H1 (cell line): ENCODE results near the gene SPDYE6. TPM values are rescaled to one million over a fixed set of nuclear protein-coding genes. Genes with fewer than 3 reads are reported as not detected.
"Not testable (repeated sequence)": the region's sequence is repeated elsewhere in the genome, so short reads cannot be mapped to it uniquely, and the experiment has no call there.

Experiments
- CTCF ChIA-PET: fragments of 300-600 bp; sonication (Branson Sonifier 250); formaldehyde crosslinking; loops from one replicate; lab custom pipeline; 2021; ENCODE audit not compliant: partially characterized antibody; lab: Charles Lee
- POLR2A ChIA-PET: fragments of 300-600 bp; sonication (Branson Sonifier 250); formaldehyde crosslinking; loops from one replicate; lab custom pipeline; 2021; ENCODE audit warnings: inconsistent platforms; ENCODE audit not compliant: partially characterized antibody; lab: Charles Lee
- DNase-seq, 2 experiments: peaks; one replicate each; pipeline versions ENCODE4 v3.0.0 to v3.0.0-alpha.2; 2010 to 2022; ENCODE audit warnings: low spot score in 2 of 2, low read depth in 1 of 2, mixed read lengths in 1 of 2
- FAIRE-seq: peaks from 2 replicates; lab custom pipeline; 2011; peaks lifted over from hg19 to GRCh38; lab: Jason Lieb, UNC
- H2AFZ ChIP-seq: 2 replicates; pipeline ENCODE4 v1.8.1; 2012; ENCODE audit warnings: low read length, inconsistent platforms
- H2AK5ac ChIP-seq: 2 replicates; pipeline ENCODE4 v1.6.1; 2013; ENCODE audit warnings: low read depth, low read length
- H2BK120ac ChIP-seq: replicated peaks from 2 replicates; pipeline ENCODE3; 2013; ENCODE audit warnings: low read depth, low read length, inconsistent platforms
- H2BK12ac ChIP-seq: 2 replicates; pipeline ENCODE4 v1.6.1; 2013; ENCODE audit warnings: low read depth, low read length
- H2BK15ac ChIP-seq: 2 replicates; pipeline ENCODE4 v1.6.1; 2013; ENCODE audit warnings: low read length
- H2BK20ac ChIP-seq: 2 replicates; pipeline ENCODE4 v1.6.1; 2013; ENCODE audit warnings: low read length
- H2BK5ac ChIP-seq: 2 replicates; pipeline ENCODE4 v1.6.1; 2013; ENCODE audit warnings: low read depth, low read length
- H3K14ac ChIP-seq: 2 replicates; pipeline ENCODE4 v1.6.1; 2013; ENCODE audit warnings: inconsistent platforms; ENCODE audit not compliant: insufficient read length
- H3K18ac ChIP-seq: 2 replicates; pipeline ENCODE4 v1.6.1; 2013; ENCODE audit warnings: low read length; ENCODE audit errors: extremely low read depth
- H3K23ac ChIP-seq: 2 replicates; pipeline ENCODE4 v1.6.1; 2013; ENCODE audit warnings: inconsistent platforms; ENCODE audit not compliant: insufficient read length
- H3K23me2 ChIP-seq: 2 replicates; pipeline ENCODE4 v1.6.1; 2013; ENCODE audit warnings: low read depth, low read length
- H3K27ac ChIP-seq: 2 replicates; pipeline ENCODE4 v1.6.1; 2011; ENCODE audit warnings: low read depth, low read length, inconsistent platforms
- H3K27me3 ChIP-seq, 4 experiments: replicated peaks in 1 of 4; 1 replicate in 1 of 4; 2 replicates in 3 of 4; pipeline versions ENCODE4 v1.6.1 to v1.8.1; 2011 to 2013; ENCODE audit warnings: low read length in 3 of 4, mild to moderate bottlenecking in 3 of 4, inconsistent platforms in 2 of 4, mixed read lengths in 2 of 4, moderate library complexity in 1 of 4; ENCODE audit not compliant: control insufficient read depth in 3 of 4, insufficient read depth in 3 of 4; ENCODE audit errors: extremely low read depth in 1 of 4
- H3K36me3 ChIP-seq, 4 experiments: 2 replicates each; pipeline versions ENCODE4 v1.6.1 to v1.8.1; 2011 to 2013; ENCODE audit warnings: mild to moderate bottlenecking in 4 of 4, low read length in 3 of 4, moderate library complexity in 2 of 4, control low read depth in 1 of 4, inconsistent platforms in 1 of 4; ENCODE audit not compliant: insufficient read depth in 4 of 4, control insufficient read depth in 2 of 4
- H3K4ac ChIP-seq: replicated peaks from 2 replicates; pipeline ENCODE3; 2013; ENCODE audit warnings: low read length, low read depth, mixed read lengths, inconsistent platforms; ENCODE audit not compliant: insufficient read length
- H3K4me1 ChIP-seq, 4 experiments: replicated peaks in 1 of 4; 1 replicate in 1 of 4; 2 replicates in 3 of 4; pipeline versions ENCODE4 v1.6.1 to v1.8.1; 2011 to 2013; ENCODE audit warnings: low read length in 3 of 4, inconsistent platforms in 2 of 4, mixed read lengths in 1 of 4; ENCODE audit not compliant: insufficient read depth in 4 of 4, control insufficient read depth in 3 of 4
- H3K4me2 ChIP-seq, 2 experiments: 2 replicates each; pipeline versions ENCODE4 v1.6.1 to v1.8.1; 2011 to 2013; ENCODE audit warnings: low read depth in 2 of 2, low read length in 2 of 2, control low read depth in 1 of 2, inconsistent platforms in 1 of 2, mild to moderate bottlenecking in 1 of 2; ENCODE audit not compliant: insufficient read depth in 1 of 2
- H3K4me3 ChIP-seq, 4 experiments: fragments of 200-600, 300-600 bp in 1 of 4; sonication (generic), shearing (Covaris generic), sonication (Bioruptor Twin) in 1 of 4; 2 replicates each; pipeline versions ENCODE4 v1.5.1 to v1.8.1; 2011 to 2016; ENCODE audit warnings: low read length in 4 of 4, low read depth in 3 of 4, control low read depth in 2 of 4, inconsistent platforms in 2 of 4, mild to moderate bottlenecking in 2 of 4, mixed read lengths in 1 of 4, moderate library complexity in 1 of 4; ENCODE audit not compliant: insufficient read depth in 2 of 4; ENCODE audit errors: extremely low read depth in 1 of 4
- H3K56ac ChIP-seq: replicated peaks from 2 replicates; pipeline ENCODE3; 2013; ENCODE audit warnings: low read depth, mild to moderate bottlenecking, mixed read lengths, low read length, inconsistent platforms; ENCODE audit not compliant: insufficient read length
- H3K79me1 ChIP-seq: 2 replicates; pipeline ENCODE4 v1.6.1; 2013; ENCODE audit warnings: low read depth, low read length, control low read depth
- H3K79me2 ChIP-seq, 2 experiments: 2 replicates each; pipeline versions ENCODE4 v1.6.1 to v1.8.1; 2012 to 2013; ENCODE audit warnings: low read length in 2 of 2, mild to moderate bottlenecking in 2 of 2, inconsistent platforms in 1 of 2; ENCODE audit not compliant: insufficient read depth in 2 of 2, control insufficient read depth in 1 of 2
- H3K9ac ChIP-seq, 4 experiments: replicated peaks in 1 of 4; 1 replicate in 1 of 4; 2 replicates in 3 of 4; pipeline versions ENCODE4 v1.6.1 to v1.8.1; 2011 to 2013; ENCODE audit warnings: low read depth in 3 of 4, low read length in 3 of 4, control low read depth in 2 of 4, mild to moderate bottlenecking in 2 of 4, moderate library complexity in 2 of 4, inconsistent platforms in 1 of 4; ENCODE audit errors: extremely low read depth in 1 of 4
- H3K9me3 ChIP-seq, 2 experiments: 2 replicates each; pipeline versions ENCODE4 v1.6.1 to v1.8.1; 2012 to 2013; ENCODE audit warnings: mild to moderate bottlenecking in 2 of 2, moderate library complexity in 2 of 2, control low read depth in 1 of 2, inconsistent platforms in 1 of 2, low read depth in 1 of 2, low read length in 1 of 2, mixed read lengths in 1 of 2; ENCODE audit not compliant: insufficient read depth in 2 of 2
- H4K20me1 ChIP-seq, 2 experiments: replicated peaks in 1 of 2; 2 replicates each; pipeline versions ENCODE3 to v1.8.1; 2011 to 2013; ENCODE audit warnings: inconsistent platforms in 2 of 2, low read length in 2 of 2, mild to moderate bottlenecking in 1 of 2; ENCODE audit not compliant: insufficient read depth in 2 of 2, control insufficient read depth in 1 of 2
- H4K5ac ChIP-seq: 2 replicates; pipeline ENCODE4 v1.6.1; 2013; ENCODE audit warnings: low read length, low read depth, mixed read lengths, inconsistent platforms; ENCODE audit not compliant: insufficient read length
- H4K8ac ChIP-seq: 2 replicates; pipeline ENCODE4 v1.8.0; 2013; ENCODE audit warnings: mild to moderate bottlenecking, moderate library complexity, low read length, inconsistent platforms; ENCODE audit not compliant: insufficient read depth; ENCODE audit errors: extremely low read depth
- H4K91ac ChIP-seq: replicated peaks from 2 replicates; pipeline ENCODE3; 2013; ENCODE audit warnings: low read length, mixed read lengths, inconsistent platforms; ENCODE audit not compliant: insufficient read length
- WGBS, 2 experiments: shearing (Covaris generic) in 1 of 2; methylation state at CpG; one replicate each; pipeline versions ENCODE4 v1.1.6 to v1.1.7; 2013 to 2015; ENCODE audit warnings: low lambda C conversion rate in 2 of 2, mixed read lengths in 2 of 2, inconsistent platforms in 1 of 2, low coverage in 1 of 2, missing lambda C conversion rate in 1 of 2; ENCODE audit not compliant: insufficient replicate concordance in 2 of 2, insufficient coverage in 1 of 2, insufficient read length in 1 of 2; ENCODE audit errors: extremely low coverage in 1 of 2, missing lambda C conversion rate in 1 of 2; 5-methylcytosine and 5-hydroxymethylcytosine counted together
- polyA plus RNA-seq, 7 experiments: library from polyadenylated mRNA; depleted of rRNA in 3 of 7; stranded (reverse) in 5 of 7; unstranded in 2 of 7; fragments of >200 nt in 5 of 7; fragments of 200-250 nt in 2 of 7; gene quantifications; 1 replicate in 5 of 7; 2 replicates in 1 of 7; 4 replicates in 1 of 7; pipeline versions ENCODE4 v1.2.1 to v1.2.3, GENCODE V29; 2011 to 2013; ENCODE audit warnings: missing spikeins in 2 of 7, mixed read lengths in 2 of 7
- total RNA-seq: library from RNA; stranded (reverse); fragmentation: NEBNext Ultra II Directional; extraction: Animal tissue kit (Norgen Biotek cat#: 25700); gene quantifications from 2 replicates; pipeline ENCODE4 v1.2.1, GENCODE V29; 2021

Gene SPDYE6
- total and polyA plus RNA-seq, 2 of the 8 experiments (the other 6 are each of a cell fraction or from before 2014, with no cell fraction given): not detected

DNA sequence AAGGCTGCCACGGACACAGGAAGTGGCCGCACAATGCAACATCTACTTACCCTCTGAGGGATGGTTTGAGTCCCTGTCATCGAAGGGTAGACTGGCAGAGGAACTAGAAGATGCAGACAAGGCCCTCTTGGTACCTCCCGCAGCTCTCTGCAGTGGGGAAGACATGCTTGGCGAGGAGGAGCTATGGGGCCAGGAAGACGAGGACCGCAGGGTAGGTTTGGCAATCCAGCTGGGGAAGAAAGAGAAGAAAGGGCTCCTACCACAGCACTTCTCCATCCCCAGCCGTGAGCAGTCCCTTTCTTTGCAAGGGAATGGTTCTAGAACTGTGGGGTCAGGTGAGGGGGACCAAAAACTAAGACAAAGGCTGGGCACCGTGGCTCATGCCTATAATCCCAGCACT is 26.9 kb downstream of the SPDYE6 start:
- H3K27ac ChIP-seq, H3K9ac ChIP-seq, H2BK15ac ChIP-seq, FAIRE-seq, H3K23me2 ChIP-seq, H3K36me3 ChIP-seq, H2BK20ac ChIP-seq, H2BK12ac ChIP-seq, DNase-seq, H3K56ac ChIP-seq, H3K4ac ChIP-seq, H3K9me3 ChIP-seq, H3K18ac ChIP-seq, H2AK5ac ChIP-seq, H4K91ac ChIP-seq, H4K20me1 ChIP-seq, H3K4me3 ChIP-seq, H2AFZ ChIP-seq, H2BK120ac ChIP-seq, H3K79me1 ChIP-seq, H3K4me1 ChIP-seq, POLR2A ChIA-PET, H3K14ac ChIP-seq, H4K8ac ChIP-seq, H2BK5ac ChIP-seq, H3K4me2 ChIP-seq, H4K5ac ChIP-seq, H3K23ac ChIP-seq, H3K27me3 ChIP-seq, H3K79me2 ChIP-seq: not testable (repeated sequence)
- 69% methylated on average over 6 of the region's 9 CpGs; no CpG with 5 or more reads in 1 of the 2 experiments for WGBS, 2 experiments
- CTCF ChIA-PET: interaction anchor here (1.5 kb wide), 1 partner anchor 28 kb away, joined by 4 read pairs; no protein-coding TSS in a partner anchor

DNA sequence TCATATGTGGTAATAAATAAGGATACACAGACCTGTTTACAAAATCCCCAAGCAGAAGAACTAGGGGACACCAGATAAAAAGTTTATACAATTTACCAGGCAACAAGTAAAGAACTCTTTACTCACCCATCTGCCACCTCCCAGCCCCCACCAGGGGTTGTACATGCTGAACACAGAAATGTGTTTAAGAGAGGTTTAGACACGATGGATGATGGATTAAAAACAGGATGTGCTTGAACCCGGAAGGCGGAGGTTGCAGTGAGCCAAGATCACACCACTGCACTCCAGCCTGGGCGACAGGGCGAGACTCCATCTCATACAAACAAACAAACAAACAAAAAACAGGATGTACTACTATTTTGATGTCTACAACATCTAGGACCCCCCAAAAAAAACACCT is 27.4 kb downstream of the SPDYE6 start:
- H2BK5ac ChIP-seq, H3K9ac ChIP-seq, H2BK15ac ChIP-seq, H3K23ac ChIP-seq, H3K56ac ChIP-seq, H4K8ac ChIP-seq, H3K27ac ChIP-seq, POLR2A ChIA-PET, H2BK120ac ChIP-seq, H3K14ac ChIP-seq, H3K79me2 ChIP-seq, H3K36me3 ChIP-seq, H3K79me1 ChIP-seq, H4K5ac ChIP-seq, H3K23me2 ChIP-seq, H3K27me3 ChIP-seq, H2AFZ ChIP-seq, H2BK20ac ChIP-seq, H4K20me1 ChIP-seq, H2BK12ac ChIP-seq, H3K4ac ChIP-seq, H4K91ac ChIP-seq, H3K9me3 ChIP-seq, FAIRE-seq, H2AK5ac ChIP-seq, DNase-seq, H3K18ac ChIP-seq, H3K4me1 ChIP-seq, H3K4me2 ChIP-seq, H3K4me3 ChIP-seq: not testable (repeated sequence)
- CTCF ChIA-PET: interaction anchor here (1.5 kb wide), 1 partner anchor 27 kb away, joined by 4 read pairs; no protein-coding TSS in a partner anchor
- 100% methylated on average over 4 of the region's 5 CpGs; no CpG with 5 or more reads in 1 of the 2 experiments for WGBS, 2 experiments
